GM18517 (cell line): ENCODE data around the gene SLC4A11.
"Not testable (repeated sequence)": the region's sequence is repeated elsewhere in the genome, so short reads cannot be mapped to it uniquely, and the experiment has no call there.

ENCODE experiments used
- ATAC-seq: cut with Tn5 transposase; IDR thresholded peaks from one replicate; pipeline ENCODE4 v1.9.1; 2021; ENCODE audit warnings: mild to moderate bottlenecking, moderate library complexity; ENCODE audit not compliant: unreplicated experiment

The SLC4A11 gene

GRCh38 chr20:3204124-3204794 lies 34.7 kb downstream of the SLC4A11 start, which contains the start of gene DDRGK1:
TSS of gene DDRGK1 (minus strand) at chr20:3204682. CDS start at chr20:3204627, 55 bp downstream.
- peak; percentile 79 for ATAC-seq

GRCh38 chr20:3203315-3204123 lies 35.5 kb downstream of the SLC4A11 start:
- peak; percentile 16 for ATAC-seq

- no peak for ATAC-seq
Measured at GRCh38 chr20:3202965-3203314, 36.0 kb downstream of the SLC4A11 start.

- ATAC-seq = no peak
Measured at GRCh38 chr20:3199976-3200755, 38.8 kb downstream of the SLC4A11 start.

- ATAC-seq = no peak
Measured at GRCh38 chr20:3199206-3199605, 39.8 kb downstream of the SLC4A11 start.

- ATAC-seq = no peak
Measured at GRCh38 chr20:3195590-3196237, 43.3 kb downstream of the SLC4A11 start.

- ATAC-seq = no peak
Measured at GRCh38 chr20:3194617-3195280, 44.2 kb downstream of the SLC4A11 start.

- no peak for ATAC-seq
Measured at GRCh38 chr20:3193806-3194616, 45.0 kb downstream of the SLC4A11 start.

GRCh38 chr20:3192226-3193015 lies 46.6 kb downstream of the SLC4A11 start:
- ATAC-seq = no peak

- ATAC-seq = no peak
Measured at GRCh38 chr20:3190681-3191111, 48.3 kb downstream of the SLC4A11 start.

- no peak for ATAC-seq
Measured at GRCh38 chr20:3189561-3190131, 49.3 kb downstream of the SLC4A11 start.

- ATAC-seq = no peak
Measured at GRCh38 chr20:3188823-3189413, 50.1 kb downstream of the SLC4A11 start.

GRCh38 chr20:3187861-3188260 lies 51.1 kb downstream of the SLC4A11 start:
- ATAC-seq = not testable (repeated sequence)

GRCh38 chr20:3183896-3184612 lies 54.9 kb downstream of the SLC4A11 start:
- no peak for ATAC-seq

- ATAC-seq = not testable (repeated sequence)
Measured at GRCh38 chr20:3182429-3182828, 56.6 kb downstream of the SLC4A11 start.

- no peak for ATAC-seq
Measured at GRCh38 chr20:3181270-3181669, 57.7 kb downstream of the SLC4A11 start.

- no peak for ATAC-seq
Measured at GRCh38 chr20:3180319-3180718, 58.7 kb downstream of the SLC4A11 start.
